Measurements from ENCODE around the gene TMTC2. TPM values are rescaled to one million over a fixed set of nuclear protein-coding genes. Genes with fewer than 3 reads are reported as not detected.

TMTC2 gene
- total RNA-seq, 1 donor from 2014 or later = 20.2 TPM

GRCh38 chr12:82817368-82817767, 130.7 kb downstream of the TMTC2 start:
- Mint-ChIP-seq H3K9me3 (ENCODE audit: unreplicated experiment) (no peaks in the 10 kb centered on the region), H3K36me3 (ENCODE audit: unreplicated experiment) (peaks cover 20% of the 10 kb centered on the region), H3K4me3 (ENCODE audit: unreplicated experiment) (no peak overlapping the region), H3K27ac (ENCODE audit: unreplicated experiment) (no peak overlapping the region), H3K4me1 (ENCODE audit: unreplicated experiment) (peaks cover 7% of the 10 kb centered on the region), H3K27me3 (ENCODE audit: unreplicated experiment) (no peaks in the 10 kb centered on the region)
- DNase-seq (ENCODE audit: extremely low spot score, unreplicated experiment) = no peak
- TF ChIP-seq, protein P1, sequence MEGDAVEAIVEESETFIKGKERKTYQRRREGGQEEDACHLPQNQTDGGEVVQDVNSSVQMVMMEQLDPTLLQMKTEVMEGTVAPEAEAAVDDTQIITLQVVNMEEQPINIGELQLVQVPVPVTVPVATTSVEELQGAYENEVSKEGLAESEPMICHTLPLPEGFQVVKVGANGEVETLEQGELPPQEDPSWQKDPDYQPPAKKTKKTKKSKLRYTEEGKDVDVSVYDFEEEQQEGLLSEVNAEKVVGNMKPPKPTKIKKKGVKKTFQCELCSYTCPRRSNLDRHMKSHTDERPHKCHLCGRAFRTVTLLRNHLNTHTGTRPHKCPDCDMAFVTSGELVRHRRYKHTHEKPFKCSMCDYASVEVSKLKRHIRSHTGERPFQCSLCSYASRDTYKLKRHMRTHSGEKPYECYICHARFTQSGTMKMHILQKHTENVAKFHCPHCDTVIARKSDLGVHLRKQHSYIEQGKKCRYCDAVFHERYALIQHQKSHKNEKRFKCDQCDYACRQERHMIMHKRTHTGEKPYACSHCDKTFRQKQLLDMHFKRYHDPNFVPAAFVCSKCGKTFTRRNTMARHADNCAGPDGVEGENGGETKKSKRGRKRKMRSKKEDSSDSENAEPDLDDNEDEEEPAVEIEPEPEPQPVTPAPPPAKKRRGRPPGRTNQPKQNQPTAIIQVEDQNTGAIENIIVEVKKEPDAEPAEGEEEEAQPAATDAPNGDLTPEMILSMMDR (IDR thresholded peaks at IDR 0.05) = no peak

GRCh38 chr12:82818271-82819035, 131.7 kb downstream of the TMTC2 start:
- TF ChIP-seq, protein P1 (IDR thresholded peaks at IDR 0.05) = no peak
- H3K4me3 Mint-ChIP-seq (ENCODE audit: unreplicated experiment) = no peak overlapping the region
- H3K27ac Mint-ChIP-seq (ENCODE audit: unreplicated experiment) = no peak overlapping the region
- H3K27me3 Mint-ChIP-seq (ENCODE audit: unreplicated experiment) = no peaks in the 10 kb centered on the region
- peaks cover 26% of the 10 kb centered on the region for H3K36me3 Mint-ChIP-seq (ENCODE audit: unreplicated experiment)
- peaks cover 7% of the 10 kb centered on the region for H3K4me1 Mint-ChIP-seq (ENCODE audit: unreplicated experiment)
- no peak for DNase-seq (ENCODE audit: extremely low spot score, unreplicated experiment)
- H3K9me3 Mint-ChIP-seq (ENCODE audit: unreplicated experiment) = peaks cover 2% of the 10 kb centered on the region

DNA sequence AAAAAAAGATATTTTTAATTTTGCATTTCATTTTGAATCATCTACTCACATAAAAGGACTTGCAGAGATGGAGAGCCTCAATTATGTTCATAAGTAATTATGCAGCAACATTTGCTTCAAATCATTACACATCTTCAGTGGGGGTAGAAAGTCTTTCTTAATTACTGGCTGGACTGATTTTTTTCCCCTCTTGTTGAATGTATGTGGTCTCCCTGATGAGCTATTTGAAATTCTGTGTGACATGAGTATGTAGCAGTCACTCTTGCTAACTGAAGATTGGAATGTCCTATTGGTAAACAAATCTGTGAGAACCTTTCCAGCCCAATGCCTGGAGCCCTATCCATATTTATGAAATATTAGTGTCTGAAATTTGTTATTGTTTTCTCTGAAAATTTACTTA, 139.8 kb downstream of the TMTC2 start:
- no peaks in the 10 kb centered on the region for H3K27me3 Mint-ChIP-seq (ENCODE audit: unreplicated experiment)
- H3K36me3 Mint-ChIP-seq (ENCODE audit: unreplicated experiment) = peaks cover 11% of the 10 kb centered on the region
- no peak overlapping the region for H3K27ac Mint-ChIP-seq (ENCODE audit: unreplicated experiment)
- no peak for DNase-seq (ENCODE audit: extremely low spot score, unreplicated experiment)
- TF ChIP-seq, protein P1 (IDR thresholded peaks at IDR 0.05) = no peak
- H3K9me3 Mint-ChIP-seq (ENCODE audit: unreplicated experiment) = peaks cover 3% of the 10 kb centered on the region
- no peaks in the 10 kb centered on the region for H3K4me1 Mint-ChIP-seq (ENCODE audit: unreplicated experiment)
- no peak overlapping the region for H3K4me3 Mint-ChIP-seq (ENCODE audit: unreplicated experiment)

- H3K4me1 Mint-ChIP-seq (ENCODE audit: unreplicated experiment) = peaks cover 15% of the 10 kb centered on the region
- no peak for DNase-seq (ENCODE audit: extremely low spot score, unreplicated experiment)
- H3K4me3 Mint-ChIP-seq (ENCODE audit: unreplicated experiment) = no peak overlapping the region
- peaks cover 5% of the 10 kb centered on the region for H3K36me3 Mint-ChIP-seq (ENCODE audit: unreplicated experiment)
- no peaks in the 10 kb centered on the region for H3K27me3 Mint-ChIP-seq (ENCODE audit: unreplicated experiment)
- TF ChIP-seq, protein P1 (IDR thresholded peaks at IDR 0.05) = no peak
- H3K9me3 Mint-ChIP-seq (ENCODE audit: unreplicated experiment) = no peaks in the 10 kb centered on the region
- H3K27ac Mint-ChIP-seq (ENCODE audit: unreplicated experiment) = no peak overlapping the region
Measured at GRCh38 chr12:82832096-82832495, 145.4 kb downstream of the TMTC2 start.

DNA sequence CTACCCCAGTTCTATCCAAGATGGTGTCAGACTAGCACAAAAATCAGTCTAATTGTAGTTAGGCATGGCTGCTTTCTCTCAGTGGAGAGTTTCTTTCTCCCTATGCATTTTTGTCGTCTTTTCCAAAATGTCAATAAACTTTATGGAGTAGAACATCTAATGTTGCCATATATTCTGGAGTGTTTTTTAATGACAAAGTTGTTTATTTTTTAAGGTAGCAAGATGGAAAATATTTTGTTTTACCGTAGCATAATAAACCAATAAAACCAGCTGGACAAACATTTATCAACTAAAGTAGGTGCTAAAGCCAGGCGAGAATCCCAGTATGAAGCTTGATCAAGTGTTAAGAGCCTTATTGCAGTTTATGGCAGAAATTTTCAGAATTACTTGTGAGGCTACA, 146.3 kb downstream of the TMTC2 start:
- TF ChIP-seq, protein P1 (IDR thresholded peaks at IDR 0.05) = no peak
- Mint-ChIP-seq H3K4me1 (ENCODE audit: unreplicated experiment) (peaks cover 15% of the 10 kb centered on the region), H3K9me3 (ENCODE audit: unreplicated experiment) (no peaks in the 10 kb centered on the region), H3K27ac (ENCODE audit: unreplicated experiment) (no peak overlapping the region), H3K36me3 (ENCODE audit: unreplicated experiment) (peaks cover 5% of the 10 kb centered on the region), H3K27me3 (ENCODE audit: unreplicated experiment) (no peaks in the 10 kb centered on the region), H3K4me3 (ENCODE audit: unreplicated experiment) (no peak overlapping the region)
- no peak for DNase-seq (ENCODE audit: extremely low spot score, unreplicated experiment)

Data from osteocyte (in vitro differentiated cells).